ENCODE measurements around the gene LIMCH1. TPM values are rescaled to one million over a fixed set of nuclear protein-coding genes. Genes with fewer than 3 reads are reported as not detected.
"Not testable (repeated sequence)": the region's sequence is repeated elsewhere in the genome, so short reads cannot be mapped to it uniquely, and the experiment has no call there.

The LIMCH1 gene
- total RNA-seq, 1 experiment from 2014 or later = 31.1 TPM

DNA sequence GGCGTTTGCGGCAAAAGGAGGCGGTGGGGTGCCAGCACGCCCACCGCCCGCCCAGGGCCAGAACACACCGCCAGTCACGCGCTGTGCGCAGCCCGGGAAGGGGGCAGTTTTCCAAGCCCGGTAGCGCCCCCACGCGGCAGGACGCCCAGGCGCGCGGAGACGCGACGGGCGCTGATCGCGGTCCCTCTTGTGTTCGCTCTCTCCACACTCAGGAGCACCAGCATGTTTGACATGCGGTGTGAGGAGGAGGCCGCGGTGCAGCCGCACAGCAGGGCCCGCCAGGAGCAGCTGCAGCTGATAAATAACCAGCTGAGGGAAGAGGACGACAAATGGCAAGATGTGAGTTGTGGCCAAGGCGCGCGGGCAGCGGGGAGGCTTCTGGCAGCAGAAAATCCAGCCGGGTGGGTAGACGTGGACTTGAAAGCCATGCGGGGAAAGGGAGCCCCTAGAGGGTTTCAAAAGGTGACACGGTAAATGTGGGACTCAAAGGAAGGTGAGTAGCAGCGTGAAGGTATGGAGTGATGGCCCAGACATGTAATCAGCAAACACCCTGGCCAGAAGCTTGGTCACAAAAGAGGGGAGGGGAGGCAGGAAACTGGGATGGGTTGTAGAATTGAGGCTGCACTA is 106.4 kb downstream of the LIMCH1 start:
- no peak for DNase-seq (ENCODE audit: low spot score)

- DNase-seq (ENCODE audit: low spot score) = no peak
Measured at GRCh38 chr4:41644915-41645295, 106.9 kb downstream of the LIMCH1 start.

DNA sequence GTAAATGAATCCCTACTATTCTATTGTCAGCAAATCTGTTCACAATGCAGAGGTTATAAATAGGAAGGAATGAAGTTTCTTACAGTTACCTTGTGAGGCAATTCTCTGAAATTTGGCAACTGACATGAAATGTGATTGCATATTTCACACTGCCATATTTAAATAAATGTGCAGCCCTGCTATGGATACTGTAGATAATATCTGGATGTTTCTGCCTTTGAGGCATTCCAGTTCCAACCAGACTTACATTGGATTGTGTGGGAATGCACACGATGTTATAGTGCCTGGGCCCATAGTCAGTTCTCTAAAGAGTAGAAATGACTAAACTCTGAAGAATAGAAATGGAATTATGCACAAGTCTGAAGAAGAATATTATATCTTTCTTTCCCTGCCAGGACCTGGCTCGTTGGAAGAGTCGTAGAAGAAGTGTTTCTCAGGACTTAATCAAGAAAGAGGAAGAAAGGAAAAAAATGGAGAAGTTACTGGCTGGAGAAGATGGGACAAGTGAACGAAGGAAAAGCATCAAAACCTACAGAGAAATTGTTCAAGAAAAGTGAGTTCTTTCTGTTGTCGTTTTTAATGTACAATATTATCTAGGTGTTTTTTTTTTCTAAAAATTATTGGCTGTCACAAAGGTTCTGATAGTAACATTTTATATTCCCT is 107.9 kb downstream of the LIMCH1 start:
- DNase-seq (ENCODE audit: low spot score) = no peak

DNA sequence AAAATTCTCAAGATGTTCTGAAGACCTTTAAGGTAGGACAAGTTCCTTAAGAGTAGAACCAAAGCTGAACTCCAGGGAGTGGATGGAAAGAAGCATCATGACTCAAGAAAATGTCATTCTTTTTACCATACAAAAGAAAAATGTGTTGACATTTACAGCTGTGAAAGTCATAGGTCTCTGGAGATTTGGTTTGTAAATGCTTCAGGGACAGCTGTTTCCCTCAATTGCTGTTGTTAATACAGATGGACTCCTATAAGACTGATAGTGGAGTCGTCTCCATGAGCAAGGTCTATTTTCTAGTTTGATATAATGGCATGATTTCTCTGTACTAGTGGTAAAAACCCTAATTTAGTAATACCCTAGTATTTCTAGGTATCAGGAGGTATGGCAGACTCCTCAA is 108.9 kb downstream of the LIMCH1 start:
- DNase-seq (ENCODE audit: low spot score) = no peak

GRCh38 chr4:41647383-41647782 is 109.4 kb downstream of the LIMCH1 start:
- DNase-seq (ENCODE audit: low spot score) = no peak

DNA sequence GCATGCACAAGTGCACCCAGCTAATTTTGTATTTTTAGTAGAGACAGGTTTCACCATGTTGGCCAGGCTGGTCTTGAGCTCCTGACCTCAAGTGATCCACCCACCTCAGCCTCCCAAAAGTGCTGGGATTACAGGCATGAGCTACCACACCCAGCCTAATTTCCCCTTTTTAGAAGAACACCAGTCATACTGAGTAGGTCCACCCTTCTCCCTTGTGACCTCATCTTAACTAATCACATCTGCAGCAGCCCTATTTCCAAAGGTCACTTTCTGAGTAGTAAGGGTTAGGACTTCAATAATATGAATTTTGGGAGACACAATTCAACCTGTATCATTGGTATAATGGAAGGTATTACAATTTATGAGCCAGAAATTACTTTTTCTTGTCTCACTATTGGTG is 113.2 kb downstream of the LIMCH1 start:
- not testable (repeated sequence) for DNase-seq (ENCODE audit: low spot score)

GRCh38 chr4:41652971-41653370 is 115.0 kb downstream of the LIMCH1 start:
- no peak for DNase-seq (ENCODE audit: low spot score)

DNA sequence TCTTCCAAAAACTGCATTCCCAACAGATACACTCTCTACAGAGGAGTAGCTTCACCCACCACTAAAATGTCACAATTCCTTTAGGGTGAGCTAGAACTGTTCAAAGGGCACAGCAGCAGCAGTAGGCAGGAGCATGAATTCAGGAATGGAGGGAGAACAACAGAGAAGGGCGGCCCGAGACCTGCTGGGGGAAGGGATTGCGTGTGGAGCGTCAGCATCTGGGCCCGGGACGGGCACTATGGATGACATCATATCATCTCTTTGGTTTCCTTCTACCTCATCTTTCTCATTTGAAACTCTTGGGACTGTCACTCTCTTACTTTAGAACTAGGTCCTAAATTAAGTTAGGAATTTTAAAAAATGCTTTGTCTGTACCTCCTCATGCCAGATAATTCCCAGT is 115.6 kb downstream of the LIMCH1 start:
- no peak for DNase-seq (ENCODE audit: low spot score)

DNA sequence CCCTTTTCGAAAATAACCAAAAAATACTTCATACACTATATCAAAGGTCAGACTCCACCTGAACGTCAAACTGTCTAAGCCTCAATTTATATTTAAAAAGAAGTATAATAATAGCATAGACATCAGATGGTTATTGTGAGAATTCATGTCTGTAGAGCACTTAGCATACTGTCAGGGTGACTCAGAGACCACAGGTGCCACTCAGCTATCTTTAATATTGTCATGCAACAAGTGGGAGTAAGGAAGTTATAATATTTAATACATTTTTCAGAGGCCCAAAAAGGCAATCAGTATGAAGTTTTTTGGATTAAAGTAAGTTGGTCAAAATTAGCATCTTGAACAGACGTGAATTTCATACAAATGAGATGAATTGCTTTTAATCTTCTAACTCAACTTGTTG is 117.2 kb downstream of the LIMCH1 start:
- DNase-seq (ENCODE audit: low spot score) = peak; percentile 60

GRCh38 chr4:41656106-41656505 is 118.1 kb downstream of the LIMCH1 start:
- no peak for DNase-seq (ENCODE audit: low spot score)

- no peak for DNase-seq (ENCODE audit: low spot score)
Measured at GRCh38 chr4:41656572-41657520, 118.9 kb downstream of the LIMCH1 start.

DNA sequence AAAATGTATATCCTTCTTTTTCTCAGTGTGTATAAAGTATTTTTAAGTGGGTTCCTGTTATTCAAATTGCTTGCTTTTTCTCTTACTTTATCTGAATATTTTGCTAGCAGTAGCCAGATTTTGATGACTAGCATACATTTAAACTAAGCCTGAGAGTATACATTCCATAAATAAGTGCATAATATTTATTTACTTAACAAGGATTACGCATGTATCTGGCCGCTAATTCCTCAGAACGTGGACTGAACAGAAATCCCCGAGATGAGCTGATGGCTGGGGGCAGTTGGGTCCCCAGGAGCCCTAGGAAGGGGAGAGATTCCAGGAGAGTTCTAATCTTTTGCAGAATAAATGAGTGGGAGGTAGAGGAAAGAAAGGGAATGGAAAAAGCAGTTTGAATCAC is 119.6 kb downstream of the LIMCH1 start:
- DNase-seq (ENCODE audit: low spot score) = no peak

GRCh38 chr4:41658163-41658562 is 120.2 kb downstream of the LIMCH1 start:
- DNase-seq (ENCODE audit: low spot score) = no peak

GRCh38 chr4:41660352-41660751 is 122.4 kb downstream of the LIMCH1 start:
- no peak for DNase-seq (ENCODE audit: low spot score)

- DNase-seq (ENCODE audit: low spot score) = peak; percentile 70
Measured at GRCh38 chr4:41661442-41662076, 123.6 kb downstream of the LIMCH1 start.

DNA sequence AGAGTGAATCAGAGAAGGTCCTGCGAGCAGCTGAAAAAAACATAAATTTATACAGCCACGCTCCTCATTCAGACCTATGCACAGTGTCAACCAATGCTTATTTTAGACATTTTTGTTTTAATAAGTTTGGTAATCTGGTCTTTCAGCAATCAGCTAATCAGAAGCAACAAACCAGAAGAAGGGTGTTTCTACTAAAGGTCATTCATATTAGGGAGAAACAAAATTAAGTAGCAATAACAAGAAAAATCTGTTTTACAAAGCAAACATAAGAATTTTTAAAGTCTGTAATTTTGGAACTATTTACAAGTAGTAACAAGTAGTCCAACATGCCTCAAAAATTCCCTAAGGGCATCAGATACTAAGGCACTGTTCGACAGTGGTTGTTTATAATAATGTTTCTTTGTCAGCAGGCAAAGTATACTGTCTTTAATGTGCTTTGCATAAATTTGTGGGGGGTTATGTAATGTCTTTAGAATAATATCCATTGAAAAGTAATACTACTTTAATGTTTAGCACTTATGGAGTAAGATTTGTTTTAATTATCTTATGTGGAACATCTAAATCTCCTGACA is 127.8 kb downstream of the LIMCH1 start:
- DNase-seq (ENCODE audit: low spot score) = no peak

DNA sequence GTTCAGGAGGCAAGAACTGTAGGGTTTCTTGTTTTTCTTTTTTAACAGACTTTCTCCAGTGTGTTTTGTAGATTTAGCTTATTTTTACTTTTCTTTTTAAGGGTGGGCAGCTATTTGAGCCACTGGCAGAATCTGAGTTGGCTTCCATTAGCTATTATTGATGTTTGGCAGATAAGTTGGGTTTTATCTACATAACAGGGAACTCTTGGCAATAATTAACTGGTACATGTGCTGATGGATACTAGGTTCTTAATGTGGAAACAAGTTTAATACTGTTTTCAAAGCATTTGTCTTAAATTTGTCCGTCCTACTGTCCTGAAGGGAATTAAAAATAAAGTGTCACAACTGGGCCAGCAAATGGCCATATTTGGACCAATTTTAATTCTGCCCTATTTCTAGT is 130.1 kb downstream of the LIMCH1 start:
- no peak for DNase-seq (ENCODE audit: low spot score)

GRCh38 chr4:41670530-41670929 is 132.6 kb downstream of the LIMCH1 start:
- DNase-seq (ENCODE audit: low spot score) = no peak

GRCh38 chr4:41670982-41671381 is 133.0 kb downstream of the LIMCH1 start:
- no peak for DNase-seq (ENCODE audit: low spot score)

DNA sequence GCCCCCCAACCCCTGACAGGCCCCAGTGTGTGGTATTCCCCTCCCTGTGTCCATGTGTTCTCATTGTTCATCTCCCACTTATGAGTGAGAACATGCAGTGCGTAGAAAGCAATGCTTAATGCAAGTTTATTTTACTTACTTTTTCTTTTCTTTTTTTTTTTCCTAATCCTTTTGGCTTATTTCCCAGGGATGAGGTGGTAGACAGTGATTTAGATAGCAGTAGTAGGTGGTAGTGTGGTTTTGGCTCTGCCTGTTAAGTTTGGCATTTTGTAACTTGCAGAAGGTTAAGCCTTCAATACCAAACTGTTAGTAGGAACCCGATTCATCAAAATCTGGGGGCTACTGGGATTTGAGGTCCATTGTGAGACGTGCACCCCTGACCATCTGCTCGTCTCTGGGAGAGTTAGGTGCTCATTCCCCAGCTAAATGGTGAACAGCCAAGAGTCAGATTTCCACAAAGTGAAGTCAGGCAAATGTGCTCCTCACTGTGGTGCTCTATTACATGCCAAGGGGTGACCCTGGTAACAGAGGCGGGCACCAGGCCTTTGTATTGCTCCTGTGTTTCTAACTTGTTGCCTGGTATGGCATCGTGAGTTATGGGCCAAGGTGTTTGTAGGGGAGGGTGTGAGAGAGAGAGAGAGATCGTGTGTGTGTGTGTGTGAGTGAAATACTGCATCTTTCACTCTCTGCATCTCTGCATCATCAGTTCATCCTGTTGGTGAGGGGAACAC is 140.3 kb downstream of the LIMCH1 start:
- peak; percentile 54 for DNase-seq (ENCODE audit: low spot score)

DNA sequence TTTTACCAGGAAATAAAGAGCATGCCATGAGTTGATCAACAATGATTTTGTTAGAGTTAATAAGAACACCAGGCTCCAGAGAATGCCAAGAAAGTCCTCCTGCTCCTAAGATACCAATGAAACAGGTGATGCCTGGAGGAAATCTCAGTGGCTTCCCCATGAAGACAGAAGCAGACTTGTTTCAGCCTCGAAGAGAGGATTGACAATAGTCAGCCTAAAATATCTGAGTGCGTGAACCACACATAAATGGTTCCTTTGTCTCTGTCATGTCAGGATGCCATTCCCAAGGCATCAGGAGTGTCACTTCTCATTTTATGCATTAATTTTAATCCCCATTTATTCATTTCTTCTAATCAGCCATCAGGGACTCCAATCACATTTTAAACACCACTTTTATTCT is 141.0 kb downstream of the LIMCH1 start:
- DNase-seq (ENCODE audit: low spot score) = no peak
